ENCODE results near the gene PLEKHG3. TPM values are rescaled to one million over a fixed set of nuclear protein-coding genes. Genes with fewer than 3 reads are reported as not detected.

Gene PLEKHG3
- total RNA-seq, 2 donors from 2014 or later: 57.8 to 69.7 TPM

DNA sequence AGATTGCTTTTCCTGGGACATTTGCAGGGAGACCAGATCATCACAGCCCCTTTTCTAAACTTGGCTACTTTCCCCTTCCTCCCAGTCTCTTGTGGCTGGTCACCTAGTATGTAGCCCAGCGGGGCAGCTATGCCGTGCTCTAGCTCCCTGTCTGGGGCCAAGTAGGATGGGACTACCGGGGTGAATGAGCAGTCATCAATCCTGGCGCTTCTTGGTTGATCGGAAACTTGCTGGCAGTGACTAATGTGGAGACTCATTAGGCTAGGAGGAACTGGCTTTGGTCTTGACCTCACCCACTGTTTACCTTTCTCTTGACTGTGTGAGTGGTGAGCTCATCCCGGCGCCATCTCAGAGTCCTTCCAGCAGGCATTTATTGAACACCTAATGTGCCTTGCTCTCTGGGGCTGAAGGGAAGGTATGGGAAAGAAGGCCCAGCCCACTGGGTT lies 15.9 kb downstream of the PLEKHG3 start:
- peak overlapping the region in 1 of 2 donors; percentile 52 for H3K27ac ChIP-seq

DNA sequence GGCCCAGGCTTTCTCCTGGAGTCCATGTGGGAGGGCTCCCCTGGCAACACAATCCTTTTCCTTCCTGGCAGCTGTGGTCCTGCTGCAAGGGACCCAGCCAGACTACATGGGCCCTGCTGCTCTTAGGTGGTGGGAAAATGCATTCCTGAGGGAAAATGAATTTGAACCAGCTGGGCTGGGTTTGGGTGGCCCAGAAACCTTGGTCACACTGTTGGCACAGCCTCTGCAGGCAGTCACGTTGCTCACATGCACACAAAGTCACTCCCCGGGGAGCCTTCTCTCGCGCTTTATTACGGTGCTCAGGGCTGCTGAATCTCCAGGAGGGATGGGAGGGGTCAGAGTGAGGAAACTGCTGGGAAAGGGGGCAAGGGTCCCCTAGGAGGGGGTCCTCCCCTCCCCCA lies 17.2 kb downstream of the PLEKHG3 start:
- Histone ChIP-seq H3K27ac (peak overlapping the region; percentile 32 to 52), H3K4me1 (replicated peaks) (peaks cover 12% of the 10 kb centered on the region), H3K9me3 (no peaks in the 10 kb centered on the region), H3K4me3 (no peak overlapping the region), H3K27me3 (replicated peaks; ENCODE audit: insufficient read depth) (no peaks in the 10 kb centered on the region), H3K36me3 (no peaks in the 10 kb centered on the region)
- 26% methylated on average over 5 of the region's 5 CpGs for WGBS
- intact Hi-C loops (cut with DNase I): no loop called here
- TF ChIP-seq, protein P1, sequence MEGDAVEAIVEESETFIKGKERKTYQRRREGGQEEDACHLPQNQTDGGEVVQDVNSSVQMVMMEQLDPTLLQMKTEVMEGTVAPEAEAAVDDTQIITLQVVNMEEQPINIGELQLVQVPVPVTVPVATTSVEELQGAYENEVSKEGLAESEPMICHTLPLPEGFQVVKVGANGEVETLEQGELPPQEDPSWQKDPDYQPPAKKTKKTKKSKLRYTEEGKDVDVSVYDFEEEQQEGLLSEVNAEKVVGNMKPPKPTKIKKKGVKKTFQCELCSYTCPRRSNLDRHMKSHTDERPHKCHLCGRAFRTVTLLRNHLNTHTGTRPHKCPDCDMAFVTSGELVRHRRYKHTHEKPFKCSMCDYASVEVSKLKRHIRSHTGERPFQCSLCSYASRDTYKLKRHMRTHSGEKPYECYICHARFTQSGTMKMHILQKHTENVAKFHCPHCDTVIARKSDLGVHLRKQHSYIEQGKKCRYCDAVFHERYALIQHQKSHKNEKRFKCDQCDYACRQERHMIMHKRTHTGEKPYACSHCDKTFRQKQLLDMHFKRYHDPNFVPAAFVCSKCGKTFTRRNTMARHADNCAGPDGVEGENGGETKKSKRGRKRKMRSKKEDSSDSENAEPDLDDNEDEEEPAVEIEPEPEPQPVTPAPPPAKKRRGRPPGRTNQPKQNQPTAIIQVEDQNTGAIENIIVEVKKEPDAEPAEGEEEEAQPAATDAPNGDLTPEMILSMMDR (IDR thresholded peaks at IDR 0.05): no peak
- peak; percentile 63 for TF ChIP-seq POLR2AphosphoS5 (IDR thresholded peaks at IDR 0.05)
- DNase-seq (ENCODE audit: low spot score): no peak

More for the DNA sequence above, 15.9 kb downstream of the PLEKHG3 start:
- TF ChIP-seq, protein P1 (IDR thresholded peaks at IDR 0.05): no peak
- TF ChIP-seq POLR2A (IDR thresholded peaks at IDR 0.05): peak; percentile 15
- TF ChIP-seq POLR2AphosphoS5 (IDR thresholded peaks at IDR 0.05): no peak
- Histone ChIP-seq H3K36me3 (no peaks in the 10 kb centered on the region), H3K4me1 (replicated peaks) (peaks cover 20% of the 10 kb centered on the region), H3K27me3 (replicated peaks; ENCODE audit: insufficient read depth) (no peaks in the 10 kb centered on the region), H3K4me3 (no peak overlapping the region), H3K9me3 (no peaks in the 10 kb centered on the region)
- no peak for DNase-seq (ENCODE audit: low spot score)
- intact Hi-C loops (cut with DNase I): no loop called here
- WGBS: 69% methylated on average over 7 of the region's 7 CpGs

DNA sequence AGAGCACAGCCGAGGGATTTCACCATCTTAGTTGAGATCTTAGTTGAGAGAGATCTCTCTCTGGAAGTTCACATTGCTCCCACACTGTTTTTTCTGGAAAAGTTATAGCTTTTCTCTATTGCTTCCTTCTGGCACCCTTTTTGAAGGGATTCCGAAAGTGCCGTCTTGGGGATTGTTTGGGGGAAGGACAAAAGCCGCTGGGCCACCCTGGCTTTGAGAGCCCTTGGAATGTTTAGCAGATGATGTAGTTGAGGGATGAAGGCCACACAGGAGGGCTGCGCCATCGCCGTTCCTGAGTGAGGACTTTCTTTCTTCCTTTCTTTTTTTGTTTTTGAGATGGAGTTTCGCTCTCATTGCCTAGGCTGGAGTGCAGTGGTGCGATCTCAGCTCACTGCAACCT lies 17.7 kb downstream of the PLEKHG3 start:
- DNase-seq (ENCODE audit: low spot score): no peak
- no peak overlapping the region for H3K4me3 ChIP-seq
- TF ChIP-seq POLR2AphosphoS5 (IDR thresholded peaks at IDR 0.05) (no peak), POLR2A (IDR thresholded peaks at IDR 0.05) (no peak)
- TF ChIP-seq, protein P1 (IDR thresholded peaks at IDR 0.05): no peak
- H3K27ac ChIP-seq: peak overlapping the region; percentile 32 to 52
- H3K4me1 ChIP-seq (replicated peaks): peaks cover 11% of the 10 kb centered on the region
- H3K27me3 ChIP-seq (replicated peaks; ENCODE audit: insufficient read depth): no peaks in the 10 kb centered on the region
- intact Hi-C loops (cut with DNase I): no loop called here
- 80% methylated on average over 9 of the region's 9 CpGs for WGBS
- H3K9me3 ChIP-seq: no peaks in the 10 kb centered on the region
- no peaks in the 10 kb centered on the region for H3K36me3 ChIP-seq

DNA sequence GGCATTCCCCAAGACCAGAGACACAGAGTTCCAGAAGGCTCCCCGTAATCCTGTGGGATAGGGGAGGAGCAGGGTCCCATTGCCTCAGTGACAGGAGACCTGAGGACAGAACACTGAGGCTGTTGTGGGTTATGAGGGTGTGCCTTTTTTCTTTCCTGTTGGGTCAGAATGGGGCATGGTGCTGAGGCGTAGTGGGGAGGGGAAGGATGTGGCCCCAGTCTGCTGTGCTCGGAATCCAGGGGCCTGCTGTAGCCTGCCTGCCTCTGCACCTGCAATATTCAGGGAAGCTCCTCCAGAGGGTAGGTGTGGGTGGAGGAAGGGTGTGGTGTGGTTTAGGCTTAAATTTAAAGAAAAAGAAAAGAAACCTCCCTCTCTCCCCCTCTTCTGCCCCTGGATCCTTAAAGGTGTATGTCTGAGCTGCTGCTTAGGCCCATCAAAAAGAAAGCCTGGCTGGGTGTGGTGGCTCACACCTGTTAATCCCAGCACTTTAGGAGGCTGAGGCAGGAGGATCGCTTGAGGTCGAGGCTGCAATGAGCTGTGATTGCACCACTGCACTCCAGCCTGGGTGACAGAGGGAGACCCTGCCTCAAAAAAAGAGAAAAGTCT lies 18.7 kb downstream of the PLEKHG3 start:
- DNase-seq (ENCODE audit: low spot score): no peak
- Histone ChIP-seq H3K9me3 (no peaks in the 10 kb centered on the region), H3K36me3 (no peaks in the 10 kb centered on the region), H3K27ac (no peak overlapping the region), H3K4me1 (replicated peaks) (peaks cover 9% of the 10 kb centered on the region), H3K4me3 (no peak overlapping the region), H3K27me3 (replicated peaks; ENCODE audit: insufficient read depth) (no peaks in the 10 kb centered on the region)
- 69% methylated on average over 5 of the region's 5 CpGs for WGBS
- intact Hi-C loops (cut with DNase I): no loop called here
- TF ChIP-seq POLR2A (IDR thresholded peaks at IDR 0.05) (no peak), POLR2AphosphoS5 (IDR thresholded peaks at IDR 0.05) (no peak)
- TF ChIP-seq, protein P1 (IDR thresholded peaks at IDR 0.05): no peak
